H9 (cell line): Measurements from ENCODE around the gene TMEM63C. TPM values are rescaled to one million over a fixed set of nuclear protein-coding genes. Genes with fewer than 3 reads are reported as not detected.

ENCODE experiments used
- DNase-seq: peaks from one replicate; pipeline ENCODE4 v3.0.0-alpha.2; 2017
- H2AFZ ChIP-seq: one replicate; pipeline ENCODE4 v1.6.1; 2013; ENCODE audit warnings: mild to moderate bottlenecking, low read length, control low read depth, moderate library complexity
- H2AK5ac ChIP-seq: 2 replicates; pipeline ENCODE4 v1.6.1; 2013; ENCODE audit warnings: low read length, control low read depth, mixed read lengths; ENCODE audit not compliant: insufficient read length
- H2BK120ac ChIP-seq: one replicate; pipeline ENCODE4 v1.6.1; 2013; ENCODE audit warnings: low read depth, mild to moderate bottlenecking, low read length, control low read depth, inconsistent platforms; ENCODE audit not compliant: poor library complexity, severe bottlenecking
- H2BK12ac ChIP-seq: 2 replicates; pipeline ENCODE4 v1.6.1; 2013; ENCODE audit warnings: low read length, control low read depth, mixed read lengths, low read depth; ENCODE audit not compliant: insufficient read length
- H2BK15ac ChIP-seq: 2 replicates; pipeline ENCODE4 v1.6.1; 2013; ENCODE audit warnings: low read depth, low read length, control low read depth
- H2BK20ac ChIP-seq: one replicate; pipeline ENCODE4 v1.6.1; 2013; ENCODE audit warnings: low read depth, mild to moderate bottlenecking, low read length, control low read depth, inconsistent platforms; ENCODE audit not compliant: poor library complexity, severe bottlenecking
- H2BK5ac ChIP-seq: 2 replicates; pipeline ENCODE4 v1.6.1; 2013; ENCODE audit warnings: low read length, control low read depth, mixed read lengths; ENCODE audit not compliant: insufficient read length
- H3K14ac ChIP-seq: 2 replicates; pipeline ENCODE4 v1.6.1; 2013; ENCODE audit warnings: low read length, control low read depth; ENCODE audit not compliant: insufficient read depth
- H3K18ac ChIP-seq: 2 replicates; pipeline ENCODE4 v1.6.1; 2013; ENCODE audit warnings: low read depth, mild to moderate bottlenecking, mixed read lengths, low read length, control low read depth; ENCODE audit not compliant: insufficient read length
- H3K23ac ChIP-seq: 2 replicates; pipeline ENCODE4 v1.6.1; 2013; ENCODE audit warnings: low read length, control low read depth, mixed read lengths, low read depth; ENCODE audit not compliant: insufficient read length
- H3K23me2 ChIP-seq: 2 replicates; pipeline ENCODE4 v1.6.1; 2013; ENCODE audit warnings: low read depth, mild to moderate bottlenecking, mixed read lengths, low read length, control low read depth; ENCODE audit not compliant: insufficient read length, poor library complexity, severe bottlenecking
- H3K27ac ChIP-seq: 2 replicates; pipeline ENCODE4 v1.5.1; 2013; ENCODE audit warnings: low read length, control low read depth, mixed read lengths, low read depth; ENCODE audit not compliant: insufficient read length
- H3K27me3 ChIP-seq: 2 replicates; pipeline ENCODE4 v1.6.1; 2013; ENCODE audit warnings: low read length, control low read depth, inconsistent platforms; ENCODE audit not compliant: insufficient read depth
- H3K4ac ChIP-seq: 2 replicates; pipeline ENCODE4 v1.6.1; 2013; ENCODE audit warnings: low read depth, mild to moderate bottlenecking, control low read depth, inconsistent platforms, low read length, moderate library complexity
- H3K4me1 ChIP-seq: 2 replicates; pipeline ENCODE4 v1.6.1; 2013; ENCODE audit warnings: low read length, control low read depth, inconsistent platforms; ENCODE audit not compliant: insufficient read depth
- H3K4me2 ChIP-seq: 2 replicates; pipeline ENCODE4 v1.6.1; 2013; ENCODE audit warnings: low read length, control low read depth, mixed read lengths; ENCODE audit not compliant: insufficient read length, insufficient read depth
- H3K56ac ChIP-seq: 2 replicates; pipeline ENCODE4 v1.6.1; 2013; ENCODE audit warnings: low read depth, mild to moderate bottlenecking, mixed read lengths, low read length, control low read depth; ENCODE audit not compliant: insufficient read length
- H3K79me1 ChIP-seq: 2 replicates; pipeline ENCODE4 v1.6.1; 2013; ENCODE audit warnings: low read depth, mild to moderate bottlenecking, moderate library complexity, low read length, control low read depth, inconsistent platforms; ENCODE audit not compliant: insufficient read depth, poor library complexity, severe bottlenecking
- H3K79me2 ChIP-seq: 2 replicates; pipeline ENCODE4 v1.6.1; 2013; ENCODE audit warnings: low read length, control low read depth, inconsistent platforms; ENCODE audit not compliant: insufficient read depth
- H3K9ac ChIP-seq: 2 replicates; pipeline ENCODE4 v1.6.1; 2013; ENCODE audit warnings: low read length, control low read depth, mixed read lengths; ENCODE audit not compliant: insufficient read length; ENCODE audit errors: extremely low read depth
- H3K9me3 ChIP-seq: one replicate; pipeline ENCODE4 v1.6.1; 2013; ENCODE audit warnings: low read depth, low read length, inconsistent platforms; ENCODE audit not compliant: control insufficient read depth
- H3T11ph ChIP-seq: one replicate; pipeline ENCODE4 v1.6.1; 2013; ENCODE audit warnings: mild to moderate bottlenecking, low read length, control low read depth, inconsistent platforms
- H4K20me1 ChIP-seq: one replicate; pipeline ENCODE4 v1.6.1; 2013; ENCODE audit not compliant: control insufficient read depth, insufficient read length, insufficient read depth
- H4K5ac ChIP-seq: 2 replicates; pipeline ENCODE4 v1.6.1; 2013; ENCODE audit warnings: low read depth, mild to moderate bottlenecking, mixed read lengths, low read length, control low read depth; ENCODE audit not compliant: insufficient read length
- H4K8ac ChIP-seq: replicated peaks from 2 replicates; pipeline ENCODE4 v1.6.1; 2013; ENCODE audit warnings: low read length, control low read depth, mixed read lengths, low read depth; ENCODE audit not compliant: insufficient read length
- H4K91ac ChIP-seq: 2 replicates; pipeline ENCODE4 v1.6.1; 2013; ENCODE audit warnings: low read depth, mild to moderate bottlenecking, moderate library complexity, mixed read lengths, low read length, control low read depth; ENCODE audit not compliant: insufficient read length
- H3K27ac Mint-ChIP-seq, 3 experiments: 2 replicates in 2 of 3; 3 replicates in 1 of 3; pipeline ENCODE4 v1.8.0; 2020 to 2021; ENCODE audit warnings: mixed read lengths in 3 of 3, mild to moderate bottlenecking in 1 of 3, moderate library complexity in 1 of 3
- H3K27me3 Mint-ChIP-seq: 2 replicates; pipeline ENCODE4 v1.8.0; 2021; ENCODE audit warnings: low read depth, mild to moderate bottlenecking, moderate library complexity, mixed read lengths
- H3K36me3 Mint-ChIP-seq, 3 experiments: 2 replicates in 2 of 3; 3 replicates in 1 of 3; pipeline ENCODE4 v1.8.0; 2020 to 2021; ENCODE audit warnings: low read depth in 3 of 3, mixed read lengths in 3 of 3; ENCODE audit not compliant: insufficient read depth in 1 of 3
- H3K4me1 Mint-ChIP-seq, 2 experiments: 2 replicates each; pipeline ENCODE4 v1.8.0; 2020; ENCODE audit warnings: mixed read lengths in 2 of 2
- H3K4me3 Mint-ChIP-seq, 2 experiments: 2 replicates in 1 of 2; 3 replicates in 1 of 2; pipeline ENCODE4 v1.8.0; 2020 to 2021; ENCODE audit warnings: mild to moderate bottlenecking in 2 of 2, mixed read lengths in 2 of 2, moderate library complexity in 1 of 2
- H3K9me3 Mint-ChIP-seq, 2 experiments: 2 replicates in 1 of 2; 3 replicates in 1 of 2; pipeline ENCODE4 v1.8.0; 2020; ENCODE audit warnings: mild to moderate bottlenecking in 2 of 2, mixed read lengths in 2 of 2, moderate library complexity in 1 of 2
- WGBS: extraction: QIAGEN DNeasy Blood & Tissue Kit; methylation state at CpG from one replicate; pipeline ENCODE4 v1.1.7; 2013; ENCODE audit warnings: missing lambda C conversion rate, low lambda C conversion rate, mixed read lengths; ENCODE audit not compliant: insufficient read length; ENCODE audit errors: extremely low coverage; 5-methylcytosine and 5-hydroxymethylcytosine counted together
- total RNA-seq: library from RNA; stranded (reverse); gene quantifications from 2 replicates; pipeline ENCODE4 v1.2.1, GENCODE V29; 2021
- TF ChIP-seq, protein P1 (sequence below): fragments of 200-600 bp; sonication (generic); conservative IDR thresholded peaks from 3 replicates; pipeline ENCODE4 v1.8.0; 2021; ENCODE audit warnings: antibody characterized with exemption, mild to moderate bottlenecking

Gene TMEM63C
- total RNA-seq, 1 experiment from 2014 or later: 2.2 TPM

DNA sequence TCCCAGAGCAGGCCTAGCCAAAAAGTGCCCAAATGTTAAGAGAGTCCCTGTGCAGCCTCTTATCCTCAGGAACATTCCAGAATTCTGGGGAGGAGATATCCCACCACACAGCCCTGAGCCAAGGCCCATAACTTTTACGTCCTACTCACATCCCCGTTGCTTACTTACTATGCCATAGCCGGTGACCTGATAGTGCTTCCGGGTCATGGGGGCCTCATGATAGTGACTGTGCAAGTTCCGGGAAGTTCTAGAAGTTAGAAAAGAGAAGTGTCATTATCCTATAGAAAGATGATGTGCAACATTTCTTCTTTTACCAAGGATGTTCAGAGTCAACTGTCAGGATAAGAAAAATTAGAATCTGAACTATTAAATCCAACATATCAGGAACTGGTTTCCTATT is 105.0 kb downstream of the TMEM63C start:
- no peak overlapping the region for H2BK5ac ChIP-seq
- TF ChIP-seq, protein P1, sequence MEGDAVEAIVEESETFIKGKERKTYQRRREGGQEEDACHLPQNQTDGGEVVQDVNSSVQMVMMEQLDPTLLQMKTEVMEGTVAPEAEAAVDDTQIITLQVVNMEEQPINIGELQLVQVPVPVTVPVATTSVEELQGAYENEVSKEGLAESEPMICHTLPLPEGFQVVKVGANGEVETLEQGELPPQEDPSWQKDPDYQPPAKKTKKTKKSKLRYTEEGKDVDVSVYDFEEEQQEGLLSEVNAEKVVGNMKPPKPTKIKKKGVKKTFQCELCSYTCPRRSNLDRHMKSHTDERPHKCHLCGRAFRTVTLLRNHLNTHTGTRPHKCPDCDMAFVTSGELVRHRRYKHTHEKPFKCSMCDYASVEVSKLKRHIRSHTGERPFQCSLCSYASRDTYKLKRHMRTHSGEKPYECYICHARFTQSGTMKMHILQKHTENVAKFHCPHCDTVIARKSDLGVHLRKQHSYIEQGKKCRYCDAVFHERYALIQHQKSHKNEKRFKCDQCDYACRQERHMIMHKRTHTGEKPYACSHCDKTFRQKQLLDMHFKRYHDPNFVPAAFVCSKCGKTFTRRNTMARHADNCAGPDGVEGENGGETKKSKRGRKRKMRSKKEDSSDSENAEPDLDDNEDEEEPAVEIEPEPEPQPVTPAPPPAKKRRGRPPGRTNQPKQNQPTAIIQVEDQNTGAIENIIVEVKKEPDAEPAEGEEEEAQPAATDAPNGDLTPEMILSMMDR: no peak
- Mint-ChIP-seq H3K27me3 (no peaks in the 10 kb centered on the region), H3K36me3 (peaks cover 4 to 32% (median 23%) of the 10 kb centered on the region in 3 experiments; a peak in 5 of 7 replicates), H3K4me1 (no peaks in the 10 kb centered on the region), H3K27ac (no peak overlapping the region), H3K4me3 (no peak overlapping the region), H3K9me3 (no peaks in the 10 kb centered on the region; a peak in 1 of 5 replicates)
- no peaks in the 10 kb centered on the region for H3K9me3 ChIP-seq
- no peak overlapping the region for H2AK5ac ChIP-seq
- H3K56ac ChIP-seq: no peak overlapping the region
- no peak overlapping the region for H2BK12ac ChIP-seq
- no peaks in the 10 kb centered on the region for H3K27me3 ChIP-seq
- H4K5ac ChIP-seq: no peak overlapping the region
- H3T11ph ChIP-seq: no peak overlapping the region
- no peak overlapping the region for H2AFZ ChIP-seq
- no peak overlapping the region for H3K4ac ChIP-seq
- H3K18ac ChIP-seq: no peak overlapping the region
- no peak overlapping the region for H3K14ac ChIP-seq
- H3K23me2 ChIP-seq: no peaks in the 10 kb centered on the region
- H3K79me2 ChIP-seq: no peaks in the 10 kb centered on the region
- no peaks in the 10 kb centered on the region for H4K20me1 ChIP-seq
- no peak overlapping the region for H2BK120ac ChIP-seq
- no peak overlapping the region for H3K23ac ChIP-seq
- no peak for DNase-seq
- no peak overlapping the region for H3K9ac ChIP-seq
- no peak overlapping the region for H2BK15ac ChIP-seq
- H3K27ac ChIP-seq: no peak overlapping the region
- no peaks in the 10 kb centered on the region for H3K79me1 ChIP-seq
- no peak overlapping the region for H3K4me2 ChIP-seq
- H4K8ac ChIP-seq: no peak overlapping the region
- H3K4me1 ChIP-seq: no peaks in the 10 kb centered on the region
- no peak overlapping the region for H4K91ac ChIP-seq
- WGBS: no CpG with 5 or more reads among the region's 5 CpGs
- H2BK20ac ChIP-seq: no peak overlapping the region
